HepG2 (cell line): Measurements from ENCODE around the gene MADCAM1. TPM values are rescaled to one million over a fixed set of nuclear protein-coding genes. Genes with fewer than 3 reads are reported as not detected.
A peak's percentile ranks its signal among the peaks of the same experiment; 100 is the strongest.

Experiments
- E2F5 ChIP-seq: sonication (generic); formaldehyde crosslinking; conservative IDR thresholded peaks from 2 replicates; pipeline ENCODE4 v1.4.0; 2020; ENCODE audit warnings: missing genetic modification reagents
- ZBTB40 ChIP-seq, 2 experiments: fragments of 450-650 bp in 1 of 2; sonication (generic) in 1 of 2; formaldehyde crosslinking in 1 of 2; IDR thresholded peaks; 2 replicates each; pipeline versions ENCODE4 v1.6.1 to v1.8.0; 2016 to 2022; ENCODE audit warnings: antibody characterized with exemption in 1 of 2, mild to moderate bottlenecking in 1 of 2, missing genetic modification reagents in 1 of 2
- polyA plus RNA-seq, 8 experiments: library from polyadenylated mRNA; depleted of rRNA in 3 of 8; stranded (reverse) in 7 of 8; unstranded in 1 of 8; fragments of >200 nt; fragmentation: Illumina TruSeq in 4 of 8; extraction: Trizol in 4 of 8; gene quantifications; 2 replicates each; pipeline versions ENCODE4 v1.2.1 to v1.2.3, GENCODE V29; 2011 to 2016; ENCODE audit warnings: low read depth in 4 of 8, missing spikeins in 1 of 8, mixed read lengths in 1 of 8; ENCODE audit not compliant: insufficient read depth in 1 of 8
- total RNA-seq, 5 experiments: library from RNA; depleted of rRNA; stranded (reverse); fragments of >200 nt; fragmentation: Illumina TruSeq; extraction: Trizol; gene quantifications; 2 replicates each; pipeline ENCODE4 v1.2.3, GENCODE V29; 2016; ENCODE audit warnings: low read depth in 1 of 5

Gene MADCAM1
- total and polyA plus RNA-seq, 2 of the 13 experiments (the other 11 are each of a cell fraction or from before 2014, with no cell fraction given): 0.29 to 0.33 TPM

GRCh38 chr19:506404-507285 lies 10.4 kb downstream of the MADCAM1 start (continued):
- no peak for TF ChIP-seq ZBTB40 (IDR thresholded peaks at IDR 0.05)
- peak; percentile 67; the same call in 1 of the 2 replicates for TF ChIP-seq ZBTB40 (CRISPR knock-in tag; IDR thresholded peaks at IDR 0.05)
- TF ChIP-seq E2F5: 0 out of 2 replicates have a peak, but pooled peaks have one; percentile 28
- TF ChIP-seq, all 625 proteins: peak for 184
